D721Med (cell line): ENCODE measurements around the gene PEMT.
A peak's percentile ranks its signal among the peaks of the same experiment; 100 is the strongest.

Experiments
- DNase-seq: peaks from one replicate; pipeline ENCODE4 v3.0.0; 2011; ENCODE audit warnings: low spot score; ENCODE audit not compliant: insufficient read length
- FAIRE-seq: peaks from 2 replicates; lab custom pipeline; 2011; peaks lifted over from hg19 to GRCh38; lab: Jason Lieb, UNC
- CTCF ChIP-seq: IDR thresholded peaks from 2 replicates; pipeline ENCODE4 v1.5.1; 2012; ENCODE audit warnings: mild to moderate bottlenecking, control low read depth; ENCODE audit not compliant: insufficient read depth; ENCODE audit errors: missing control alignments

Gene PEMT

GRCh38 chr17:17569691-17570090 is 21.8 kb downstream of the PEMT start:
- FAIRE-seq: no peak
- TF ChIP-seq CTCF: no peak
- no peak for DNase-seq

DNA sequence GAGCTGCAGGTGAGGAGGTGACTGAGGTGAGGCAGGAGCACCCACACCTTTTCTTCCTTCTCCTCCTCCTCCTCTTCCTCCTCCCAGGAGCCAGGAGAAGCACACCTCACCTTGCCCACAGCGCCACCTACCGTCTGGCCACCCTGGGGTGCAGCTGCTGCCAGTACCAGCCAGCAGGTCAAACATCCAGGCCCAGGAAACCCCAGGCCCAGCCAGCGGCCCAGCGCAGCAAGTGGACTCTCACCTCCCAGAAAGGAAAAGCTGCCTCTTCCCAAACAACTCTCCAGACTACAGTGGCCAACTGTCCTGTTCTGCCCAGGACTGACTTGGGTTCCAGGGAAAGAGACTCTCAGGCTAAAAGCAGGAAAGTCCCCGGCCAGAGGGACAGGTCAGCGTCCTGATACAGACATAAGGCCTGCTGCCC is 22.7 kb downstream of the PEMT start:
- peak; percentile 93 for DNase-seq
- no peak for FAIRE-seq
- peak; percentile 46 for TF ChIP-seq CTCF

DNA sequence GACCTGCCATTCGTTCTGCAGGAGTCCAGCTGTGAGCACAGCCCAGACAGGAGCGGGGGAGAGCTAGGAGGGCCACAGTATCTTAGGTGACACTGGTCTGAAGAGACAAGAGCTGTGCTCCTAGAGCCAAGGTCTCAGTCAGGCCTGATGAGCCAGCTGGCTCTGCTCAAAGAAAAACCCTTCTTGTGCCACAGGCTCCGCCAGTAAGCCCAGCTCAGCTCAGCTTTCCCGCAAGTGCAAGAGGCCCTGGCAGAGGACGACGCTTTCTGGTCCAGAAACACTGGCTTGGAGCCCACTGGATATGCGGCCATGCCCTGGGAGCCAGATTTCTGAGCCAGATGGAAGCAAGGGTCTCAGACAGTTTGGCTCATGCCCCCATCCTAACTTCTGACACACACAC is 23.9 kb downstream of the PEMT start:
- DNase-seq: no peak
- no peak for FAIRE-seq
- TF ChIP-seq CTCF: no peak

DNA sequence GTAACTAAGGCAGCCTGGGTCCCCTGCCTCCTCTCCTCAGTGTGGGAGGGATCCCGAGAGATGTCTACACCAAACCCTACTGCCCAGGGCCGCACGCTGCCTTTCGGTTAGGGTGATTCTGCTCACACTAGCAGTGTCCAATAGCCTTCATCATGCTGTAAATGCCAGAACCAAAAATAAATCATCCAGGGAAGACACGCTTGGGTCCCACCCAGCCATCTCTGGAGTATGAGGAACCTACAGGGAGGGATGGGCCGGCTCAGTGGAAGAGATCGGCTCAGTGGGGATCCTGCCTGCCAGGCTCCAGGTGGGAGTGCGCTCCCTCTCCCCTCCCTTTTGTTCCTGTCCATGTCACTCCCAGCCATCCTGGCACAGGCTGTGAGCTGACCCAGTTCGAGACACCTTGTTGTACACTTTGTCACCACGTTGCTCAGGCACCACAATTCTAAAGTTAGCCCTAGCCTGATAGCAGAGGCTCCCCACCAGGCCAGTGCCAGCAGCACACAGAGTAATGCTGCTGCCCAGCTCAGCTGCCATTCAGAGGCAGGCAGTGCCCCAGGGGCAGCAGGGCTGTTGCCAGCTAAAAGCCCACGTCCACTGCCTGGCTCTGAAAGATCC is 24.5 kb downstream of the PEMT start:
- no peak for FAIRE-seq
- no peak for TF ChIP-seq CTCF
- no peak for DNase-seq

DNA sequence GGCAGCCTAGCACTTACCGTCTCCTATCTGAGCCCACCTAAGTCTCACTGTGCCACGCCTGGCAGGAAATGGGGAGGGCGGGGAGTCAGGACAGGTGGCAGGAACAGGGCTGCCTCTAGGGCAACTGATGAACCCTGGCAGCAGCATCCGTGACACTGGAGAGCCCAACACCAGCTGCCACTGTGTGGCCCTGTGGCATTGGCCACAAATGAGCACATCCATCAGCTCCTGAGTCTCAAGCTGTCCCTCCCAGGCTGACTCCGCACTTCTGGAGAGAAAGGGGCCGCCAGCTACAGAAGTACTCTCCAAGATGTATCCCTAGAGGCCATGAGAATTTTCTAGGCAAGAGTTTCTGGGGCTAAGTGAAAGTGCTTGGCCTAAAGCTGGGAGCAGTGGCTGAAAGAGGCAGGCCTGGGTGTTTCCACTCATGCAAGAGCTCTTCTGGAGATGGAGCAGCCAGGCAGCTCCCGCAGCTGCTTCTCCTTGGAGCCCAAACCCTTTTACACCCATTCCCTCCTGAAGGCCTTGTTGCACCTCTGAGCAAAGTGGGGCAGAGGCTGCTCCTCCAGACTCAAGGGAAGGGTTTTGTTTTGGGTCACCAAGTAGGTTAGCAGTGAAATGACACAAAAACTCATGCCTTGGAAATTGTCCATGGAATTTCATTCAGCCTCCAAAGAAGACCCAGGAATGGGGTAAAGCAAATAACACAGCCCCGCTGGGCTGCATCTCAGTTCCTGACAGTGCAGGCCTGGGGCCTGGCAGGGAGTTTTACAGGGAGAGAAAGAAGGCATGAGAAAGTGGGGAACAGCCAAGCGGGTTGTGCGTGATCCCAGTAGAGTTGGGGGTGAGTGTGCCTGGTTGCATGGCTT is 25.8 kb downstream of the PEMT start:
- no peak for FAIRE-seq
- DNase-seq: no peak

DNA sequence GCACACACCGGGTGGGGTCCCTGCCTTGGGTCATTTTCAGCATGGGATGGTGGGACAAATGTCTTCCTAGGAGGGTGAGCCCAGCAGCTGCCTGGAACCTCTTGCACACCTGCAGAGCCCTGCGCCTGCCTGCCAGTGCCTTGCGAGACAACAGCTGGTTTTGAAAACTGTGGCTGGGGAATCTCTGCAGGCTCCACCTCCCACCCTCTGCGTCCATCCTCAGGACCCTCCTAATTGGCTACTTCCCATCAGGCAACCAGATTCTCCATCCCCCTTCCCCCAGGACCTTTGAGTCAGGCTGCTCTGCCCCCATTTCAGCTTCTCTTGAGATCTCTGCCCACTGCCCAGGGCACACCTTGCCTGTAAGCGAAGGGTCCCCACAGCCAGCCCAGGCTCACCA is 26.6 kb downstream of the PEMT start:
- DNase-seq (no peak), FAIRE-seq (no peak)
- no peak for TF ChIP-seq CTCF

More for the DNA sequence above, 25.8 kb downstream of the PEMT start:
- TF ChIP-seq CTCF: no peak

- TF ChIP-seq CTCF: no peak
- FAIRE-seq (no peak), DNase-seq (no peak)
Measured at GRCh38 chr17:17564323-17564722, 27.2 kb downstream of the PEMT start.
